Measurements from ENCODE around the gene DGKB. TPM values are rescaled to one million over a fixed set of nuclear protein-coding genes. Genes with fewer than 3 reads are reported as not detected.

DGKB gene
- total RNA-seq, 1 experiment from 2014 or later = 0.08 TPM

DNA sequence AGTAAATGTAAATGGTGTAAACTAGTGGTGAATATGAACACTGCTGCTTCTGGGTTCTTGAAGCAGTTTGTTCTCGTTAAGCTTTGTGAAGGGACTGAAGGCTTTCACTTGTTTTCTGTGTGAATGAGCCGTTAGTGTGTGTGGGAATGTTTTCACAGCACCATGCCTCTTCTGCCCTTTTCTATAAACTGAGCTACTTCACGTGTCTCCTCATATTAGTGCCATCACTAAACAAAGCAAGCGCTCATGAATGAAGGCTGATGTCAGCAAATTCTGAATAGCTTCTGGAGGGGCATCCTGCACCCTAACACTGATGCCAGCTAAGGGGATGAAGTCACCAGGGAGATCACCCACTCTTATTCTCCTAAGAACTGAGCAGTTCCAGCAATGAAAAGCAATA is 707.5 kb downstream of the DGKB start:
- no peaks in the 10 kb centered on the region for H3K36me3 ChIP-seq
- H3K27me3 ChIP-seq = no peaks in the 10 kb centered on the region
- no peak overlapping the region for H3K27ac ChIP-seq
- peaks cover 20% of the 10 kb centered on the region for H3K4me1 ChIP-seq
- no peak overlapping the region for H3K4me3 ChIP-seq
- no peak for DNase-seq
- H3K9me3 ChIP-seq (replicated peaks) = no peaks in the 10 kb centered on the region; the same call in none of the 2 replicates

DNA sequence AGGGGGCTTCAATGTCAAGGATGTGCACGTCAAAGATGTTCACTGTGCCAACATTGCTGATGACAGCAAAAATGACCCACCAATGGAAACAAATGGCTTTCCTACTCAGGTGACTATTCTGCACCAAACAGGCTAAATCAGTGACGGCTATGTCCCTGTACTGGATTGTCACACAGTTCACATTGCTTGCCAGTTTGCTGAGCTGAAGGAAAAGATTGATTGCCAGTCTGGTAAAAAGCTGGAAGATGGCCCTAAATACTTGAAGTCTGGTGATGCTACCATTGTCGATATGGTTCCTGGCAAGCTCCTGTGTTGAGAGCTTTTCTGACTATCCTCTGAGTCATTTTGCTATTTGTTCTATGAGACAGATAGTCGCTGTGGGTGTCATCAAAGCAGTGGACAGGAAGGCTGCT is 710.9 kb downstream of the DGKB start:
- Histone ChIP-seq H3K4me1 (peaks cover 11% of the 10 kb centered on the region), H3K9me3 (replicated peaks) (no peaks in the 10 kb centered on the region), H3K36me3 (no peaks in the 10 kb centered on the region), H3K4me3 (no peak overlapping the region), H3K27me3 (no peaks in the 10 kb centered on the region), H3K27ac (no peak overlapping the region)
- DNase-seq = no peak

DNA sequence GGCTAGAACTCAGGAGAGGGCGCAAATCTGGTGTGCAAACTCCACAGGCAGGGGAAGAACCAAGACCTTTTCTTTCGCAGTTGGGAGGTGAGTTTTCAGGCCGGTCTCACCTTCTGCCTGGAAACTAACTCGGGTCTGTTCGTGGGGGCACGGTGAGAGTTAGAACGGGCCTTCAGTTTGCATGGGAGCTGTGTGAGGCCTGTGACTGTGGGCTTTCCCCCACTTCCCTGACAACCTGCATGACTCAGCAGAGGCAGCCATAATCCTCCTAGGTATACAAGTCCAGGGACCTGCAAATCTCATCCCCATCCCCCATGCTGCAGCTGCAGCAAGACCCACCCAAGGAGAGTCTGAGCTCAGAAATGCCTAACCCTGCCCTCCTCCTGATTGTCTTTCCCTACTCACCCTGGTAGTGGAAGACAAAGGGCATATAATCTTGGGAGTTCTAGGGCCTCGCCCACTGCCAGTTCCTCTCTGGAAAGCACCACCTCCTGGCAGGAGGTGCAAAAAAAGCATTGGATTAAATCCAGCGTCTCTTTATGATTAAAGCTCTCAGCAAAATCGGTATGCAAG is 718.2 kb downstream of the DGKB start:
- no peaks in the 10 kb centered on the region for H3K9me3 ChIP-seq (replicated peaks)
- peaks cover 2% of the 10 kb centered on the region; the same call in 1 of the 2 replicates for H3K4me1 ChIP-seq
- no peak for DNase-seq
- no peaks in the 10 kb centered on the region for H3K27me3 ChIP-seq
- no peaks in the 10 kb centered on the region for H3K36me3 ChIP-seq
- no peak overlapping the region for H3K27ac ChIP-seq
- H3K4me3 ChIP-seq = no peak overlapping the region

DNA sequence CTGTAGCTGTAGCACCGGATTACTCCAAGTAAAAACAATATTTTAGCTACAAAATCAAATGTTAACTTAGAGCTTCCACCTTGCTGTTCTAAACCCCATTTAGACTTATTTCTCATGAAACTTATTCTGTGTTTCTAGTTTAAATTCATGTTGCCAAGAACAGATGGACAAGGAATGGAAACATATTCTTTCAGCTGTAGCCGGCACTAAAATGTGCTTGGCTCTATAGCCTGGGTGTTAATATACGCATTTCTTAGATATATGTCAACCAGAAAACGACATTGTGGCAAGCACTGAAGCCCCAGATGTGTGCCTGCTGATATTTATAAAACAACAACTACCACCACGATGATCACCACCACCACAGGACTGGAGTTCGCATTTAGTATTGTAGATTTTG is 722.8 kb downstream of the DGKB start:
- Histone ChIP-seq H3K36me3 (no peaks in the 10 kb centered on the region), H3K27me3 (no peaks in the 10 kb centered on the region), H3K4me3 (no peak overlapping the region), H3K27ac (no peak overlapping the region), H3K9me3 (replicated peaks) (no peaks in the 10 kb centered on the region), H3K4me1 (peaks cover 2% of the 10 kb centered on the region; the same call in 1 of the 2 replicates)
- DNase-seq = no peak

DNA sequence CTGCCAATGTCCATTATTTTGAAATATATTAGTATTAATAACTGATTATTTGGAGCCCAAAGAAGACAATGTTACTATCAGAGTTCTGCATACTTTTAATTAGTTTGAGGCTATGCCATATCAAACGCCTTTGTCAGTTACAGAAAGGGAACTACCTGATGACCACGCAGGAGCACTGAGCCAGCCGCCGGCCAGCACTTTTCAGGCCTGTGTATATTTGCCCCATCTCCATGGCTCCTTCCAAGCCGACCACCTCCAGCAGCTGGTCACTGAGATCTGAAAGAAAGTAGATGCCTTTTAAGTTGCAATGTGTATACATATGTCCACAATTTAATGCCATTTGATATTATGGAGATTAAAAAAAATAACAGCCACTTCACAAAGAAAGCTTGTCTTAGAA is 724.7 kb downstream of the DGKB start:
- no peaks in the 10 kb centered on the region; the same call in 1 of the 2 replicates for H3K9me3 ChIP-seq (replicated peaks)
- no peak overlapping the region for H3K27ac ChIP-seq
- H3K27me3 ChIP-seq = no peaks in the 10 kb centered on the region
- H3K4me3 ChIP-seq = no peak overlapping the region
- no peak for DNase-seq
- H3K36me3 ChIP-seq = no peaks in the 10 kb centered on the region
- peaks cover 2% of the 10 kb centered on the region; the same call in 1 of the 2 replicates for H3K4me1 ChIP-seq

DNA sequence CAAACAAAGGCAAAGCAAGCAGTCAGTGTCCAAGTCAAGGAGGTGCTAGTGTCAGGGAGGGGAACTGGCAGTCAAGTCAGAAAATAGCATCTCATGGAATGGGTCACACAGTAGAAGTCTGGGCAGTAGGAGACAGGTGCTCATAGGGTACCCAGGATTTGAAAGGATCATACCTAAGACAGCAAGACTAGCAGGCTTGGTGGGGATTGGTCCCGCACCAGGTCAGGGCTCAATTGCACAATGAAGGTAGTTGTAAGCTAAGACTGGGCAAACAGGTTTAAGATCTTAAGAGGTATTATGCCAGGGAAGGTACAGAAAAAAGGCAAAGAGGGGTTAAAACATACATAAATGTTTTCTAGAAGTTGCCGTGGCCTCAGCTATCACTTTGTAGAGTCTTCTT is 731.7 kb downstream of the DGKB start:
- H3K27me3 ChIP-seq = no peaks in the 10 kb centered on the region
- no peak for DNase-seq
- H3K4me1 ChIP-seq = no peaks in the 10 kb centered on the region
- no peak overlapping the region for H3K4me3 ChIP-seq
- H3K36me3 ChIP-seq = no peaks in the 10 kb centered on the region
- no peaks in the 10 kb centered on the region; the same call in 1 of the 2 replicates for H3K9me3 ChIP-seq (replicated peaks)
- no peak overlapping the region for H3K27ac ChIP-seq

DNA sequence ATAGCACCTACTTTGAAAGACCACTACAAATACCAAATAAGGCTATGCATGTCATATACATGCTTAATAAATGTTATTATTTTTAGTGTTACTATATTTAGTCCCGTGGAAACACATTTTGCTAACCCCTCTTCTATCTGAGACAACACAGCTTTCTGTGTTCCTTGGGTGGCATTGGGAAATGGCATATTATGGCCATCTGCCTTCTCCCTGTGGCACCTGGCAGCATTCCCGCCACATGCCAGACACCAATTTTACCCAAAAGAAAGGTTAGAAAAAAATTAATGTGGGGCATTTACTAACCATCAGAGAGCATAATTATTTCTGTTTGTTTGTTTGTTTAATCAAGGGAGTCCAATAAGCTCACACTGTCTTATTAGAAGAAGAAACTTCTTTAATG is 744.4 kb downstream of the DGKB start:
- H3K9me3 ChIP-seq (replicated peaks) = no peaks in the 10 kb centered on the region
- no peaks in the 10 kb centered on the region for H3K27me3 ChIP-seq
- H3K4me3 ChIP-seq = no peak overlapping the region
- no peak for DNase-seq
- no peaks in the 10 kb centered on the region for H3K4me1 ChIP-seq
- no peaks in the 10 kb centered on the region for H3K36me3 ChIP-seq
- no peak overlapping the region for H3K27ac ChIP-seq

DNA sequence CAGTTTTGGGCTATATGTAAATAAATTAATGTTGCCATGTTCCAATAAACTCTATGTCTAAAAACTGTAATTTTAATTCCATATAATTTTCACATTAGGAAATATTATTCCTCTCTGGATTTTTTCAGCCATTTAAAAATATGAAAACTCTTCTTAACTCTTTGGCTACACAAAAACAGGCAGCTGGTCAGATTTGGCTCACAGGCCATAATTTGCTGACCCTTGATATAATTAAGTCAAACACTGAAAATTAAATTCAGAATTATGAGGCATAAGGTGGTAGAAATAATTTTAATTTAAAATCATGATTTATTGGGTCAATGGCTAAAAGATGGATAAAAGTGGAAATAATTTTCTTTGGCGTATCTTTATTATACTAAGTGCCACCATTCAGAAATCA is 746.1 kb downstream of the DGKB start:
- no peak overlapping the region for H3K27ac ChIP-seq
- no peak overlapping the region for H3K4me3 ChIP-seq
- no peaks in the 10 kb centered on the region for H3K4me1 ChIP-seq
- no peaks in the 10 kb centered on the region for H3K9me3 ChIP-seq (replicated peaks)
- H3K27me3 ChIP-seq = no peaks in the 10 kb centered on the region
- no peak for DNase-seq
- no peaks in the 10 kb centered on the region for H3K36me3 ChIP-seq

DNA sequence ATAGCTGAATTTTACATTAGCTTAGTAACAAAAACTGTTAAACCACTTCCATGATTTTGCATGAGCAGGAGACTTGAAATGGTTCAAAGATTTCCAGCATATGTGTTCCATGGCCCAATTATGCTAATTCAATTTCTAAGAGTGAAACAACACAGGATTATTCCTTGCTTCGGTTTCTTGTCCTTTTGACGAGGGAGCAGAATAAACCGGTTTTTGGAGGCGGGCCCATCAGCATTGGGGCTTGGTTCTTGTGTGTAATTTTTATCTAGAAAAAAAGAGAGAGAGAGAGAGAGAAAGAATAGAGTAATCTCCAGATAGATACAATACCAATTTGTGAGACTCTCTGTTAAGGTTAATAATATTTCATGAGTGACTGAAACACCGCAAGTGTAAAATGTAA is 753.6 kb downstream of the DGKB start:
- DNase-seq = no peak

DNA sequence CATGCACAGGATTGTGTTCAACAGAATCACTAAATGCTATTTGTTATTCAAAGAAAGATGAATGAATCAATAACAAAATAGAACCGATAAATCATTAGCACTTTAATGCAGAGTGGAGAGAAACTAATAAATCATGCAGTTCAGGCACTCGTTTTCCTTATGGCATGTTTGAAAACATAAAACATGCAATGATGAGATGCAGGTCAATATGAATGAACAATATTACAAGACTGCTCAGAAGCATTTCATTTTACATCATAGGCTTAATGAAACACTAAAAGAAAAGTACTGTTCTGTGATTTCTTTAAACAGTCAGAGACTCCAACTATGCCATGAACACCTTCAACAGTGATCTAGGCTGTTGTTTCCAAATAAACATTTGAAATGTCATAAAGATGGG is 755.0 kb downstream of the DGKB start:
- DNase-seq = no peak
- Histone ChIP-seq H3K4me3 (no peak overlapping the region), H3K36me3 (no peaks in the 10 kb centered on the region), H3K9me3 (replicated peaks) (no peaks in the 10 kb centered on the region), H3K27me3 (no peaks in the 10 kb centered on the region), H3K27ac (no peak overlapping the region), H3K4me1 (no peaks in the 10 kb centered on the region; the same call in 1 of the 2 replicates)

More for the DNA sequence above, 753.6 kb downstream of the DGKB start:
- Histone ChIP-seq H3K27me3 (no peaks in the 10 kb centered on the region), H3K27ac (no peak overlapping the region), H3K4me1 (no peaks in the 10 kb centered on the region; the same call in 1 of the 2 replicates), H3K4me3 (no peak overlapping the region), H3K9me3 (replicated peaks) (no peaks in the 10 kb centered on the region), H3K36me3 (no peaks in the 10 kb centered on the region)

DNA sequence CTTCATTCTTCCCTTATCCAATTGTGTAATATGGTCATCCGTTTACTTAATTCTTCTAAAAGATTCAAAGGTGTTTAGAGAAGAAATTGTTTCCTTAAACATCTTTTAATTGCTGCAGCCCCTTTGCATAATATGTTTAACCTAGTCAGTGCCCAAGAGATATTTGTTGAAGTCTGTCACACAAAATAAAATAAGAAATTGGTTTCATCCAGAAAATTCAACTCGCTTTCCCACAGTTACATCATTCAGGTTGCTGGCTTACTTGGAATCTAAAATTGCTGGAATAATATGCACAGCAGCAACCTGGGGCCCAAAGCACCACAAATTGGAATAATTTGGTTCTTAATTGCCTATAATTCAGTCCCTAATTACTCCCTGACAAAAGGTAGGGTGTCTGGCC is 758.0 kb downstream of the DGKB start:
- H3K27ac ChIP-seq = no peak overlapping the region
- no peaks in the 10 kb centered on the region for H3K27me3 ChIP-seq
- DNase-seq = no peak
- H3K4me1 ChIP-seq = no peaks in the 10 kb centered on the region; the same call in 1 of the 2 replicates
- H3K36me3 ChIP-seq = no peaks in the 10 kb centered on the region
- no peaks in the 10 kb centered on the region for H3K9me3 ChIP-seq (replicated peaks)
- no peak overlapping the region for H3K4me3 ChIP-seq

DNA sequence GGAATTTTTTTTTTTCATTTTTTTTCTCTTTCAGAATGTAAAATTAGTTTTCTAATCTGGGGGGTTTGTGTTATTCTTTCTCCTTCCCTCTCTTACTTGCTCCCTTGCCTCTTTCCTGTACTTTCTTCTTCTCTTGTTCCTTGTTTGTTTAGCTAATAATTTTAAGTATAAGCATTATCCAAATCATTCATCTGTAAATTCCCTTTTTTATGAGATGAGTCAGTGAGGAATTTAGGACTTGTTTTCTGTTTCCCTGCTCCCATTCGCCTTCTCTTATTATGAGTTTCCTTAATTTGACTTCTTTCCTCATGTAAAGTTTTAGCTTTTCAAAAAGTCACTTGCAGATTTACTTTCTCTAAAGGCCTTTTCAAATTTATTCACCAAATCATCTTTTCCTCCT is 758.4 kb downstream of the DGKB start:
- Histone ChIP-seq H3K9me3 (replicated peaks) (no peaks in the 10 kb centered on the region), H3K27ac (no peak overlapping the region), H3K4me1 (no peaks in the 10 kb centered on the region; the same call in 1 of the 2 replicates), H3K4me3 (no peak overlapping the region), H3K27me3 (no peaks in the 10 kb centered on the region), H3K36me3 (no peaks in the 10 kb centered on the region)
- no peak for DNase-seq

DNA sequence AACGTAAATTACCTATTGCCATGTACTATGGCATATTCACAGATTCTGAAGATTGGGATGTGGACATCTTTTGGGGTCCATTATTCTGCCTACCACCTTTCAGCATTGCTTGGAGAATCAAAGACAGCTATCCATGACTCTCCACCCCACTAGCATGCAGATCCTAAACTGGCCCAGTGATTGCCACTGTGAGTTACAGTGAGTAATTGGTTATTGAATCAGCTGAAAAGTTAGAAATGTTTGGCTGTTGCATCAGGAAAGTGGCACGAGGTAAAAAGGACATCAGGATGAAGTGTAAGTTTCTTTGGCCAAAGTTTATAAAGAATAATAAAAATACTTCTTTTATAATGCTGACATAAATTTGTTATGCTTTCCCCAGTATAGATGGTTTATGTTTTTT is 764.9 kb downstream of the DGKB start:
- Histone ChIP-seq H3K4me1 (no peaks in the 10 kb centered on the region), H3K4me3 (no peak overlapping the region), H3K27me3 (no peaks in the 10 kb centered on the region), H3K36me3 (no peaks in the 10 kb centered on the region), H3K9me3 (replicated peaks) (no peaks in the 10 kb centered on the region), H3K27ac (no peak overlapping the region)
- no peak for DNase-seq

DNA sequence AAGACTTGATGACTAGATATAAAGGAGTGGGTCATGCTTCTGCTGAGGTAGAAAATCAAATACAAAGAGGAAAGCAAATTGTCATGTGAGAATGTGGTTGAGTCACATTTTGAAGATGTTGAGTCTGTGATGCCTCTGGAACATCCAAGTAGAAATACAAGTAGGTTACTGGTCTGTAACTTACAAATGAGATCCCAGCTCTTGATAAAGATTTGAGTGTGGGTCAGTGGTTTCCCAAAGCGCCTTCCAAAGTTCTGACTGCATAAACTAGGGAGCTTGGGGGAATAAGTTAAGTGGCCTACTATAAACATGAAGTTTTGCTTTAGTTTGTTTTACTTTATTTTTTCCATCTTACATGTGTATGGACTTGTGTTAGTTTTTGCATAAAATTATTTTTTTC is 768.8 kb downstream of the DGKB start:
- DNase-seq = no peak
- H3K36me3 ChIP-seq = no peaks in the 10 kb centered on the region
- no peaks in the 10 kb centered on the region for H3K27me3 ChIP-seq
- H3K27ac ChIP-seq = no peak overlapping the region
- H3K4me1 ChIP-seq = no peaks in the 10 kb centered on the region
- H3K9me3 ChIP-seq (replicated peaks) = no peaks in the 10 kb centered on the region
- no peak overlapping the region for H3K4me3 ChIP-seq

DNA sequence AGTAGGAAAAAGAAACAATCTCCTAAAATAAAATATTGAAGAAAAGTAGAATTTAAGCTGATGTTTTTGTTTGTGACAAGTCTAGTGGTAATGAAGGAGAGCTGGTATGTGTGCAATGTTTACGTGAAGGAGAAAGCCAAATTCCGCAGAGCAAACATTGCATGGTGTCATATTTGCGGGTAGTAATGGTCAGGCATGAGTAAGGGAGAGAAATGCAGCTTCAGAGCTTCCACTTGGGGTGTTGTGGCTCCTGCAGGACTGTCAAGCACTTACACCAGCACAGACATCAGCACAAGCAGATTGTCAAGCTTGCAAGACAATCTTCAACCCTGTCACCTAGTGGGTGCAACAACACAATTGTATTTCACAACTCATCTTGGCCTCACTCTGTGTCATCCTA is 776.6 kb downstream of the DGKB start:
- no peaks in the 10 kb centered on the region for H3K9me3 ChIP-seq (replicated peaks)
- H3K27ac ChIP-seq = no peak overlapping the region
- H3K4me3 ChIP-seq = no peak overlapping the region
- H3K27me3 ChIP-seq = no peaks in the 10 kb centered on the region
- peak in 1 of 2 experiments; percentile 16 for DNase-seq
- no peaks in the 10 kb centered on the region for H3K4me1 ChIP-seq
- no peaks in the 10 kb centered on the region for H3K36me3 ChIP-seq

DNA sequence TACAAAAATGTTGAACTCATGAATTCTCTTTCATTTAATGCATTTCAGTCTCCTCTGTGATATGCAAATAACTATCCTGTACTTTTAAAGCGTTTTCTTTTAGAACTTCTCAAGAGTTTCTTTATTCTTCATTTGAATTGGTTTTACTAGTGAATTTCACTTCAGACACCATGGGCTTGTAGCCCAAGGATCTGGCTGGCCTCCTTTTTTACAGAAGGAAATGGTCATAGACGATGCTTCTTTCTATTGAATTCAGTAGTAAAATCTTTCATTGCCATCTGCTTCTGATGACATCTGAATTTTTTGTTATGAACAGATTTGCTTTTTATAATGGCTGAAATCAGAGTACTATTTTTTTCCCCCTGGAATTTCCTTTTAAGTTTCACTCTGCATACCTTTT is 777.8 kb downstream of the DGKB start:
- H3K4me3 ChIP-seq = no peak overlapping the region
- H3K36me3 ChIP-seq = no peaks in the 10 kb centered on the region
- H3K27me3 ChIP-seq = no peaks in the 10 kb centered on the region
- no peak overlapping the region for H3K27ac ChIP-seq
- no peaks in the 10 kb centered on the region for H3K9me3 ChIP-seq (replicated peaks)
- no peaks in the 10 kb centered on the region for H3K4me1 ChIP-seq
- no peak for DNase-seq
